GM23248 (cell line): ENCODE results near the gene PAPPA2.

Experiments used
- EZH2 ChIP-seq: fragments of 200-600 bp; sonication (generic); IDR thresholded peaks from 2 replicates; pipeline ENCODE4 v1.6.1; 2018; ENCODE audit warnings: antibody characterized with exemption, mild to moderate bottlenecking; ENCODE audit not compliant: insufficient read depth, poor library complexity, severe bottlenecking
- EZH2phosphoT487 ChIP-seq: fragments of 200-600 bp; sonication (generic); IDR thresholded peaks from 2 replicates; pipeline ENCODE4 v1.6.1; 2018; ENCODE audit warnings: antibody characterized with exemption, moderate library complexity, mild to moderate bottlenecking, low read depth; ENCODE audit not compliant: insufficient read depth

- no peak for TF ChIP-seq EZH2phosphoT487
- TF ChIP-seq EZH2: no peak
These were observed 69.2 kb downstream of the PAPPA2 start for GRCh38 chr1:176531921-176532897.
